Activated naive CD4-positive, alpha-beta T cell treated with Interleukin-2 at 50 U/mL for 16 hours (primary cell): Measurements from ENCODE around the gene AVPR2.

Experiments
- DNase-seq: peaks from one replicate; pipeline ENCODE4 v3.0.0-alpha.2; 2020

The AVPR2 gene

DNA sequence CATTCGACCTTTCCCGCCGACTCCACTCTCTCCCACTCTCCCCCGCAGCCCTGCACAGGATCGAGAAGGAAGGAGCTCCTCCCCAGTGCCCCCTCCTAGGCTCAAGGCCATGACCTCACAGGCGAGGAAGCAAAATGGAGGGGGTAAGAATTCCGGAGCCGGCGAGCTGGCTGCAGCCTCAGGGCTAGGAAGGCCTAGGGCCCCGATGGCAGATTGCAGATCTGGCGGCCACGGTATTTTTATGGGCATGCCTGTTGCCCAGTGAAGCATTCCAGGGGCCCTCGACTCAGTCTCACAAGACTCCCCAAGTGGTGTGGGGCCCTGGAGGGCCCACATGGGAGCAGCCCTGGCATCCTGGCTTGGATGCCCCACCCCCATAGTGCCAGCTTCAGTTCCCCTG lies 17.6 kb upstream of the AVPR2 start:
- no peak for DNase-seq

DNA sequence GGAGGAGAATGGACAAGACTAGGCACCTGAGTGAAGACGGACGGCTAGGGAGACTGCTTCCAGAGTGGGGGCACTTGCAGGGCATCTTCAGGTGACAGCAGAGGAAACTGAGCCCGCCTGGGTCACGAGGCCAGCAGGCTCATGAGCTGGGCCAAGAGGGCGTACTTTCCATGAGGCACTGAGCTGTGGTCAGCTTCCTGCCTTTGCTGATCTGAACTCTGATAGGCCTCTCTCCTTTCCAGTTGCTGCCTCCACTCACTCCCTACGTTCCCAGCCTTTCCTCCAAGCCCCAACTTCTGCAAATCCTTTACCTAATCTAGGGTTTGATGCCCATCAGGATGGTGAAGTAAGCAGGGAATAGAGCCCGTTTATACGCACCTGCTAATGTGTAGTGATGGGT lies 17.1 kb upstream of the AVPR2 start:
- no peak for DNase-seq

DNA sequence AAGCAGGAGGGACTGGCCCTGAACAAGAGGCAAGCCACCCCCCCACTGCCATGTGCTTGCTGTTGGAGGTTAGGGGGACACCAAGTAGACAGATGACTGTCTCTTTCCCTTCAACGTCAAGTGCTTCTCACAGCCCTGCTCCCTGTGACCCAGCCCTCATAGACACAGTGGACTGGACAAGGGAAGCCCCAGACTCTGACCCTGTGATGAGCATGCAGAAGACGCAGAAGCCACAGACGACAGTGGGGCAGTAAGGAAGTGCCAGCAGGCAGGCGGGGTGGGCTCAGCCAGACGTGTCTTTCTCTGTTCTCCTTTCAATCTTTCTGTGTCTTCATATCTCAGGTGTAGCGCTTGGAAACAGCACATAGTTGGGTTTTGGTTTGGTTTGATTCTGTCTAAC lies 16.1 kb upstream of the AVPR2 start:
- no peak for DNase-seq

DNA sequence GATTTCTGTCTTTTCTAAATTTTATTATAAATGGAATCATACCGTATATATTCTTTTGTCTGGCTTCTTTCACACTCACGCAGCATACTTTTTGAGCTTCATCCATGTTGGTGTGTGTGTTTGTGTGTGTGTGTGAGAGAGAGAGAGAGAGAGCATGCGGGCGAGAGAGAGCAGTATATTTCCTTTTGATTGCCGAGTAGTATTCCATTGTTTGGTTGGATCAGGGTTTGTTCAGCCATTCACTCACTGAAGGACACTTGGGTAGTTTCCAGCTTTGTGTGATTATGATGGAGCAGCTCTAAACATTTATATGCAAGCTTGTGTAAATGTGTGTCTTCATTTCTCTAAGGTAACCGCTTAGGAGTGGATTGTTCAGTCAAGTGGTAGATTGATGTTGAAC lies 15.3 kb upstream of the AVPR2 start:
- no peak for DNase-seq

DNA sequence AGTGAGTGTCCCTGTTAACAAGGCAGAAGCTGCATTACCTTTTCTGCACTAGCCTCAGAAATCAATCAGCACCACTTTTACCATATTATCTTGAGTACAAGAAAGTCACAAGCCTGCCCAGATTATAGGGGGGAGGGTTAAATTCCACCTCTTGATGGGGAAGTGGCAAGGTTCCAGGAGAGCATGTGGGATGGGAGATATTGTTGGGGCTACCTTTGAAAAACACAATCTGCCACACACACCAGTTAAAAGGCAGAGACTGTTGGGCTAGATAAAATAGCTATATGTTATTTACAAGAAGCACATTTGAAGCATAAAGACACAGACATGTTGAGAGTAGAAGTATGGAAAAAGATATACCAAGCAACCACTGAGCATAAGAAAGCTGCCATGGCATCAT lies 6.6 kb upstream of the AVPR2 start:
- DNase-seq = no peak

DNA sequence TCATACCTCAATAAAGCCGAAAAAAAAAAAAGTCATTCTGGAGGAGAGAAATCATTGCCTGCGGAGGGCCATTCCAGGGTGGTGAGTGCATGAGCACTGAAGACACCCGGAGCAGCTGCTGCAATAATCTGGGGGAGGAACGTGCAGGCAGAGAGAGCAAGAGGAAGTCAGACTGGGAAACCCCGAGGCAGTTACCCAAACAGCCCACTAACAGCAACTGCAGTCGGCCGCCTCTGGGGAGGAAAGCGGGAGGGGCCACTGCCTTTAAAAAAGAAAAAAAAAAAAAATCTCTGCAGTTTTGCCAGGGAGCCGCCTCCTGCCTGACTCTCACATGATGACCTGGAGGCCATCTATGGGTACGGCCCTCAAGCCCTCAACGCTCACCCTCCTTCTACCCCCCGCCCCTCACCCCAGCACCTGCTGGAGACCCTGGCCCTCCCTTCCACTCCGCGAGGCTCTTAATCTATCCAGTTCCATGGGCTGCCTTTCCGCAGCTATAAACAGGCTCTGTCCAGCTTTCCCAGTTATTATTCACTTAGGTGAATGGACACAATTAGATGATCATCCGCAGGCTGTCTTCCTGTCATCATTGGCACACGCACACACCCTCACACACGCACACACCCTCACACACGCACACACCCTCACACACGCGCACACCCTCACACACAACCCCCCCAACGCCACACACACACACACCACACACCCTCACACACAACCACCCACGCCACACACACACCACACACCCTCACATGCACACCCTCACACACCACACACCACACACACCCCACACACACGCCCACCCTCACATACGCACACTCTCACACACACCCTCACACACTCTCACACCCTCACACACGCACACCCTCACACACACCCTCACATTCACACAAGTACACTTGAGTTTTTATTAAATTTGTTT lies 3.4 kb upstream of the AVPR2 start:
- peak; percentile 62 for DNase-seq

DNA sequence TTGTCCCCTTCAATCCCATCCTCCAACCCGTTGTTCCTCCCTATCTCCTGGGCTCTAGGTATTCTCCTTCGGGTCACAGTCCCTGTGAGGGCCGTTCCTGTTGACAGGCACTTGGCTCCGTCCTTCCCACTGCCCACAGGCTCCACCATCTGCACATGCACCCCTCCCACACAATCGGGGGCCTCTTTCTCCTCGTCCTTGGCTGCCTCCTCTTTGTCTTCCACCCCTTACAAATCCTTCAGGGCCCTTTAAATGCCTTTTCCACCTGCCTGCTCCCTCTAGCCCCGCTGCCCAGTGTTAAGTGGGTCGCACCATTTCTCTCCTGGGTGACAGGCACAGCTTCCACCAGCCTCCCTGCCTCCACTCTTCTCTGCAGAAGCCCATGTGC lies 2.7 kb upstream of the AVPR2 start:
- DNase-seq = no peak

DNA sequence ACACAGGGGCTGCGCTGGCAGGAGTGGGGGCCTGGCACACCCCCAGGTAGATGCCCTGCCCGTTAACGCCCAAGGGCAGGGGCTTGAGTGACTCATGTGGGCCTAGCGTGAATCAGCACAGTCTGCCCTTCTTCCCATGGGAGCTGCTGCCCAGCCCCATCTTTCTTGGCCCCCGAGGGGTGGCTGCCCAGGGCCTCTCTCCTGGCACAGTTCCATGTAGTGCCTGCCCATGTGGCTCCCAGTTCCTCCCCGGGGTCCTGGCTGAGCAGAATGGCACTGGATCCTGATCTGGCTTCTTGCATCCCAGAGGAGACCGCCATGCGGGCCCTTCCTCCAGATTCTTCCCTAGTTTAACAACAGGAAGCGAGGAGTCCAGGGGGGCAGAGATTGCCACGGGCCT lies 2.1 kb upstream of the AVPR2 start:
- DNase-seq = no peak

DNA sequence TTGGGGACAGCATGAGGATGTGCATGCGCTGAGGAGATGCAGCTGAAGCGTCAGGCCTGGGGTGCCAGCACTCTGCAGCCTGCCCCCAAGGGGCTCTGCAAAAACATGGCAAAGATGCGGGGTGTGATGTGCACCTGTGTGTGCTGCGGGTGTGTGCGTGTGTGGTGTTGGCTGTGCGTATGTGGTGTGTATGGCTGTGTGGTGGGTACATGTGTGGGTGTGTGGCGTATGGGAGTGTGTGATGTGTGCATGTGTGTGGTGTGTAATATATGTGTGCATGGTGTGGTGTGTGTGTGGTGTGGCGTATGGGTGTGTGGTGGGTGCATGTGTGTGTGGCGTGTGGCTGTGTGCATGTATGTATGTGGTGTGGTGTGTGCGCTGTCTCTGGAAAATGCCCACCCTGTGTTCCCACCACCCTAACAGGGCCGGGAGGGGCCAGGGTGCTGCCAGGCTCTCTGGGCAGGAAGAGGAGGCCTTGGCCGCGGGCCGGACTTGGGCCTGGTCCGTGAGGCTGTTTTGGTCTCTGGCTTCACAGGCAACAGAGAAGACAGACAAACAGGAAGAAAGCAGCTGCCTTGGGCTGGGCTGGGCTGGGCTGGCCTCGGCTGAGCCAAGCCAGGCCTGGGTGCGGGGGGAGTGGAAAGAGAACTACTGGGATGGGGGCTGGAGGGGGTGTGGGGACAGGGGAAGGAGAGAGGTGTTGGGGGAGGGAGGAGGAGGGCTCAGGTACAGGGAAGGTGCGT lies 1.1 kb upstream of the AVPR2 start:
- no peak for DNase-seq

DNA sequence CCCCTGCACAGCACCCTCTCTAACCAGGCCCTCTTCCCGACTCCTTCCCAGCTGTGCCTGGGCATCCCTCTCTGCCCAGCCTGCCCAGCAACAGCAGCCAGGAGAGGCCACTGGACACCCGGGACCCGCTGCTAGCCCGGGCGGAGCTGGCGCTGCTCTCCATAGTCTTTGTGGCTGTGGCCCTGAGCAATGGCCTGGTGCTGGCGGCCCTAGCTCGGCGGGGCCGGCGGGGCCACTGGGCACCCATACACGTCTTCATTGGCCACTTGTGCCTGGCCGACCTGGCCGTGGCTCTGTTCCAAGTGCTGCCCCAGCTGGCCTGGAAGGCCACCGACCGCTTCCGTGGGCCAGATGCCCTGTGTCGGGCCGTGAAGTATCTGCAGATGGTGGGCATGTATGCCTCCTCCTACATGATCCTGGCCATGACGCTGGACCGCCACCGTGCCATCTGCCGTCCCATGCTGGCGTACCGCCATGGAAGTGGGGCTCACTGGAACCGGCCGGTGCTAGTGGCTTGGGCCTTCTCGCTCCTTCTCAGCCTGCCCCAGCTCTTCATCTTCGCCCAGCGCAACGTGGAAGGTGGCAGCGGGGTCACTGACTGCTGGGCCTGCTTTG lies 1.1 kb downstream of the AVPR2 start:
- no peak for DNase-seq

DNA sequence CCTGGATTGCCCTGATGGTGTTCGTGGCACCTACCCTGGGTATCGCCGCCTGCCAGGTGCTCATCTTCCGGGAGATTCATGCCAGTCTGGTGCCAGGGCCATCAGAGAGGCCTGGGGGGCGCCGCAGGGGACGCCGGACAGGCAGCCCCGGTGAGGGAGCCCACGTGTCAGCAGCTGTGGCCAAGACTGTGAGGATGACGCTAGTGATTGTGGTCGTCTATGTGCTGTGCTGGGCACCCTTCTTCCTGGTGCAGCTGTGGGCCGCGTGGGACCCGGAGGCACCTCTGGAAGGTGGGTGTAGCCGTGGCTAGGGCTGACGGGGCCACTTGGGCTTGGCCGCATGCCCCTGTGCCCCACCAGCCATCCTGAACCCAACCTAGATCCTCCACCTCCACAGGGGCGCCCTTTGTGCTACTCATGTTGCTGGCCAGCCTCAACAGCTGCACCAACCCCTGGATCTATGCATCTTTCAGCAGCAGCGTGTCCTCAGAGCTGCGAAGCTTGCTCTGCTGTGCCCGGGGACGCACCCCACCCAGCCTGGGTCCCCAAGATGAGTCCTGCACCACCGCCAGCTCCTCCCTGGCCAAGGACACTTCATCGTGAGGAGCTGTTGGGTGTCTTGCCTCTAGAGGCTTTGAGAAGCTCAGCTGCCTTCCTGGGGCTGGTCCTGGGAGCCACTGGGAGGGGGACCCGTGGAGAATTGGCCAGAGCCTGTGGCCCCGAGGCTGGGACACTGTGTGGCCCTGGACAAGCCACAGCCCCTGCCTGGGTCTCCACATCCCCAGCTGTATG lies 1.8 kb downstream of the AVPR2 start:
- DNase-seq = no peak

DNA sequence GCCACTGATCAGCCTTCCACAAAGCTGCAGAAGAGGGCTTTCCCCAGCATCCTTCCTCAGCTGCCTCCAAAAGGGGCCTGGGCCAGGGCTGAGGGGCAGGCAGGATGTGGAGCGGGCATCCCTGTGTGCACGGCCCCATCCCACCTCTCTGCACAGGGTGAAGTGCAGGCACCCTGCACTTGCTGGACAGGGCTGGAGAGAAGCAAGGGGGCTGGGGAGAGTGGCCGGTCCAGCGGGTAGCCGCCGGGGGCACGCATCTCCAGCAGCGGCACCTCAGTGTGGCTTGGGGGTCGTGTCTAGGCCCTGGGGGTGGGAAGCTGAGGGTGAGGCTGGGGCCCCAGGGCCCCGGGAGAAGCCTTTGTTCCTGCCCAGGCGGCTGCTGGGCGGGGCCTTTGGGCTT lies 3.0 kb downstream of the AVPR2 start:
- DNase-seq = no peak

DNA sequence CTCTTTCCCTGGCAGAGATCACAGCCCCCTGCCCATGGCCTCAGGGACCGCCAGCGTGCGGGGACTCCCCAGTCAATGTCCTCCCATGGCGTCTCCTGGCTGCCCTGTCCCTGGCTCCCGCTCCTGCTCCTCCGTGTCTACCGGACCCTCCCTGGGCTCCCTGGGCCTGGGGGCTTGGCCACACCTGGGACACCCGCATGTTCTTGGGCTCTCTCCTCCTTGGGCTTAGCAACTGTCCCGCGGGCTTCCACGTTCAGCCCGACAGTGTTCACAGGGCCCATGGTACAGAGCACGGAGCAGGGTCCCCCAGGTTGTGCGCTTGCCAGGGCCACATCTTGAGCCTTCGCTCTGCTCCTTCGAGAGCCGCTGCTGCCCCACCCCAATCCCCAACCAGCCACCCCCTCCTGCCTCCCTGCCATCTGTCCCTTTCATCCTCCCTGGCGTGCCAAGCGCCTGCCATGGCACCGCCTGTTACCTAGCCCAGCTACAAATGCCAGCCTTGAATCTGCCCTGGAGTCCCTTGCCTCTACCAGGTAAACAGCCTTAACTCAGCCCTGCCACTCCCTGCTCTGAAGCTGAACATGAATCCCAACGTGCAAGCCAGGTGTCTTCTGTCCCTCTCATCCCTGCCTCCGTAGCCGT lies 3.9 kb downstream of the AVPR2 start:
- no peak for DNase-seq

DNA sequence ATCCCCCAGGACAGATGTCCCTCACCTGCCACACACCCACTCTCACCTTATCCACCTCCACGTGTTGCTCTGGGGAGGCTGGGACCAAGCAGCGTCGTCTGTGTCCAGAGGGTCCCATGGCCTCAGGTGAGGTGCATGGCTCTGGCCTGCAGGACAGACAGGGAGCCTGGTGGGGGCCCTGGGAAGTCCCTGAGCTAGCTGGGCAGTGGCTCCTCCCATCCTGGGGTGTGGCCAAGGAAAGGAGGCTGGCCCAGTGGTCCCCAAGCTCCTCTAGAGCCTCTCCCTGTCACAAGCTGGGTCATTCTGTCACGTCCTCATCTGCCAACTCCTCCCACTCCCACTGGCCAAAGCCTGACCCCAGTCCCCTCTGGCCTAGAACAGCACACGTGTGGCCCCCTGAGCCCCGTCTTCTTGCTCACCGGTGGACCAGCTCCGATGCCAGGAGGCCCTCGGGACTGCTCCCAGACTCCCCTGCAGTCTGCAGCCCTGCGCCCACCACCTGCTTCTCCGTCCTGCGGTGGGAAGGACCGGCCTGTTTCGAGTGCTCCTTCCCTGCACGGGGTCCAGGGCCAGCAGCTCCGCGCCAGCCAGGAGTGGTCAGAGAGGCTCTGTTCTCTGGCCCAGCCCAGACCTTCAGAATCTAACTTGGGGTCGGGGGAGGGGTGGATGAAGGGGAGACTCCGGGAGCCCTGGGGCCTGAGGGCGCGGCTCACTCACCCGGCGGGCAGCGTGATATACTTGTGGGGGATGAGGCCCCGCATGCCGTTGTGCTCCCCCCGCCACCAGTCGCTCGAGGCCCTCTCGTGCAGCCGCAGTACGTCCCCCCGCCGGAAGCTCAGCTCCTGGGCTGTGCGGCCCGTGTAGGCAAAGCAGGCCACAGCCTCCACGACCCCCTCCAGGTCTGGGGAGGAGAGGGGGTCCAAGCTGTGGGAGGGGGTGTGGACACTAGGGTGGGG lies 4.8 kb downstream of the AVPR2 start:
- DNase-seq = no peak

DNA sequence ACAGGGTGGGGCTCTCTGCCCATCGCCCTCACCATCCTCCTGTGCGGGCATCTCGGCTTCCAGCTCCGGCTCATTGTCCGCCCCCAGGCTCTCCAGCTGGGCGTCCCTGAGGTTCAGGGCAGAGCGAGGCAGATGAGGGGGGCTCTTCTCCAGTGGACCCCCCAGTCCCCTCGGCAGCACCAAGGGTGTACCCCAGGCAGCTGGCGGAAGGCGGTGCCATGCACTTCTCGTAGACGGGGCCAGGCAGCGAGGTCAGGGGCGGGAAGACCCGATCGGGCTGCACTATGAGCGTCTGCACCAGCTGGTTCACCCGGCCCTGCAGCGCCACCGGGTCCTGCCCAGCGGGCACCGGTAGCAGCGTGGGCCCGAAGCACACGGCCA lies 5.5 kb downstream of the AVPR2 start:
- DNase-seq = no peak

DNA sequence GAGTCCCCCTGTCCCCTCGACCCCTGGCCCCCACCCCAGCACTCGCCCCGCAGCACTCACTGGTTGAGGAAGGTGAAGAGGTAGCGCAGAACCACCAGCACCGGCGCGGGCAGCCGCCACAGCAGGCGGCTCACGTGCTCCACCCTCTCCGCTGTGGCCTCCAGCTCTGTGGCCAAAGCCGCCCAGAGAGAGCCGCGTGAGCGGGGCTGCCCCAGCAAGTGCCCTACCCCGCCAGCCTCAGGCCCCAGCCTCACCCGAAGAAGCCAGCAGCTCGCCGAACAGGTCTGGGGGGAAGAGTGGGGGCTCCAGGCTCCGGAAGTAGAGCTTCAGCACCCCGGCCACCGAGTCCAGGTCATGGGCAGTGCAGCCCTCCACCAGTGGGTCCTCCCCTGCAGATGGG lies 6.0 kb downstream of the AVPR2 start:
- no peak for DNase-seq

DNA sequence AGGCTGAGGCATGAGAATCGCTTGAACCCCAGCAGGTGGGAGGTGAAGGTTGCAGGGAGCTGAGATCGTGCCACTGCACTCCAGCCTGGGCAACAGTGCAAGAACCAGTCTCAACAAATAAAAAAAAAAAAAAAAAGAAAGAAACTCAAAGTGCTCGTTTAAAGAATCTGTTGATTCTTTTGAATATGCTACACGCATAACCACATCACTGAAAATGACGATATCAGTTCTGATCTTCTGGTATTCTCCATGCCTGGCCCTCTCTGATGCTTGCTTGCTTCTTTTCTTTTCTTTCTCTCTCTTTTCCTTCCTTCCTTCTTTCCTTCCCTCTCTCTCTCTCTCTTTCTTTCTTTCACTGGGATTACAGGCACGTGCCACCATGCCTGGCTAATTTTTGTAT lies 7.3 kb downstream of the AVPR2 start:
- no peak for DNase-seq

DNA sequence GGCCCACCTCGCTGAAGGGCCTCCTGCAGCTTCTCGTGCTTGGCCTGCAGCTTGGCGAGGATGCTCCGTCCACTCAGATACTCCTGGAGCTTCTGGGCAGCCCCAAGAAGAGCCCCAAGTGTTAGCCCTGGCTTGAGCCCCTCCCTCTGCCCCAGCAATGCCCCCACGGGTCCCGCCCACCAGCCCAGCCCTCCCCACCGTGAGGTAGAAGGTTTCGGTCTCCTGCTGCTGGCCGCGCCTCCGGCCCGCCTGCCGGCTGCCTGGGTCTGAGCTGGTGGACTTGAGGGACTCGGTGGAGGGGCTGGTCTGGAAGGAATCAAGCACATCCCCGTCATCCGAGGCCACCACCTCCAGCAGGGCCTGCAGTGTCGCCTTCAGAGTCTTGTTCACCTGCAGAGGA lies 8.7 kb downstream of the AVPR2 start:
- DNase-seq = no peak

DNA sequence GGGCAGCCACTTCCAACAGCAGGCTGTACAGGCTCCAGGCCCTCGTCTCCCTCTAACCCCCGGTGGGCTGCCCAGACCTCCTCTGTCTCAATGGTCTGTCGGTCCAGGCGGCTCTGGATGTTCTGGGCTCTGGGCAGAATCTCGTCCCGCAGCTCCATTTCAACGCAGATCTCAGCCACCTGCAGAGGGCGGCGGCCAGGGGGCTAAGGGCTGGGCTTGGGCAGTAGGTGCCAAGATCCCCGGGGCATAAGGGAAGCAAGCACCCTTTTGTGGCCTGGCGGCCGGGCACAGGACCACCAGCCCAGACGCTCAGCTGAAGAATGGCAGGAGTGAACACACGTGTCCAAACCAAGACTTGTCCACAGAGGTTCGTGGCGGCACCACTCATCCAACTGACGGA lies 9.2 kb downstream of the AVPR2 start:
- DNase-seq = no peak

DNA sequence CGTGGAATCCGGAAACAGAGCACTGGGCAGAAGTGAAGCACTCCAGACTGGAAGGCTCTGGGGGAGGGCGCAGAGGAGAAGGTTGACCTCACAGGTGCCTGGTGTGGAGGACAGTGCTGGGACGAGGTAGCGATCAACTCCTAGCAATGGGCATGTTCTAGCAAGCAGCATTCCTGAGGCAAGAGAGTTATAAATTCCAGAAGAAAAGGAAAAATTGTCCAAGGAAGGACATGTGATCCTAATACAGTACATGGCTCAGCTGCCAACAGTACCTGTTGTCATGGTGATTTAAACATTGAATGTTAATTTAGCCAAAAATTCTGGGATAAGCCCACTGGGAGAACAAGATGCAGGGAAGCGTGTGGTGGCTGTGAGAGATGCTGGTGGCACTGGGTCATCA lies 13.4 kb downstream of the AVPR2 start:
- DNase-seq = no peak

DNA sequence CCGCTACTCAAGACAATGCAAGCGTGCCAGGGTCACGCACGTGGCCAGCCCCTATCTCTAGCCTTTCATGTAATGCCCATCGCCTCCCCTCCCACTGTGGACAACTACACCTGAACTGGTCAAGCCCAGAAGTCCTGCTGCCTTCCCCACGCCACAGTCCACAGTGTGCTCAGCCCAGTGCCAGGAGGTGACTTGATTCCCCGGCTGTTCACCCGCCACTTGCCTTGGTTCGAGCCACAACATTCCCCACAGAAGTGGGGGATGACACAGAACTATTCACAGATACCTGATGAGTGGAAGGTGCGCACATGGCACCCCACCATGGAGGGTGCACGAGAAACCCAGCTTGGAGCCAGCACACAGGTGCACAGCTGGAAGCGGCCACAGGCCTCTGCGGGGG lies 14.8 kb downstream of the AVPR2 start:
- DNase-seq = no peak

DNA sequence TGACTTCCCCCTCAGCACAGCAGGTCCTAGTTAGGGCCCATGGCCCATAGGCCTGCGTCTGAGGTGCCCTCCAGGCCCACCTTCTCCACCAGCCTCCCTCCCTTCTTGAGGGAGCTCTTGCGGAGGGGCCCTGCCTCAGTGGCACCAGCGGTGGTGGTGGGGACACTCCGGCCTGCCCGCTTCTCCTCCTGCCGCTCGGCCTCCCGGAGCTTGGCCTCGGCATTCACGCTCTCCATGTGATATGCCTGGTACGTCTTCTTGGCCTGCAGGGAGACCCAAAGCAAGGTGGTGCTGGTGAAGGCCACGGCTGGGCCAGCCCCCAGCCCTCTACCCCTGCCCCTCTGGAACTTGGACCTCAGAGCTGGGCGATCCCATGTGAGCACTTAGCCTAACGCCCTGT lies 16.1 kb downstream of the AVPR2 start:
- no peak for DNase-seq
